Ovary (tissue), 3 donors: Measurements from ENCODE around the gene UBE3D.

Experiments used
- CTCF ChIP-seq, 3 donors: fragments of 450-650 bp in 2 of 3; fragments of 200-600 bp in 1 of 3; IDR thresholded peaks; one replicate each; pipeline versions ENCODE4 v1.5.1 to v1.8.0; 2016 to 2022; ENCODE audit warnings: antibody characterized with exemption in 3 of 3, mild to moderate bottlenecking in 1 of 3
- EP300 ChIP-seq: sonication (generic); formaldehyde crosslinking; IDR thresholded peaks from one replicate; pipeline ENCODE4 v1.6.1; 2017; ENCODE audit warnings: antibody characterized with exemption
- POLR2A ChIP-seq: fragments of 450-650 bp; IDR thresholded peaks from one replicate; pipeline ENCODE4 v1.6.1; 2017; ENCODE audit warnings: antibody characterized with exemption, mild to moderate bottlenecking, moderate library complexity
- donor health status: DM: no; HTN: no; CAD: no.

DNA sequence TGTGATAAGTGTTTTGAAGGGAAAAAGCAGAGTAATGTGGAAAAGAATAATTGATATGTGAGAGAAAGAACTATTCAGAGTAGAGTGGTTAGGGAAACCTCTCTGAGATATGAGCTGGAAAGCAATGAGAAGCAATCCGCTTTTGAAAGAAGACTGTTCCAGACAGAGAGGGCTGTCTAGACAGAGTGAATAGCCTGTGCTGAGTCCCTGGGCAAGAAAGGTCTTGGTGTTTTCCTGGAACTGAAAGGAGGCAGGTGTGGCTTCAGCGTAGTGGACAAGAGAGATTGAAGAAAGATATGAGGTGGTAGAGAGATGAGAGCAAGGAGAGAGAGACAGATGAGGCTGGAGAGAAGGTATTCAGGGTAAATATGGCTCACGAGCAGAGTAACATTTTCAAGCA, 190.8 kb downstream of the UBE3D start:
- TF ChIP-seq CTCF (IDR thresholded peaks at IDR 0.05) (no peak), POLR2A (no peak), EP300 (no peak)
